Lower lobe of right lung (tissue), 2 donors: ENCODE data around the gene AHCYL1. TPM values are rescaled to one million over a fixed set of nuclear protein-coding genes. Genes with fewer than 3 reads are reported as not detected.

ENCODE experiments used
- ATAC-seq, 2 donors: fragments of 200-7000 bp; cut with Tn5 transposase; one replicate each; pipeline ENCODE4 v1.9.1; 2020 to 2022; ENCODE audit warnings: mild to moderate bottlenecking in 2 of 2, moderate library complexity in 2 of 2
- DNase-seq: peaks from one replicate; pipeline ENCODE4 v3.0.0-alpha.2; 2020
- H3K27ac ChIP-seq: fragments of 200-600 bp; one replicate; pipeline ENCODE4 v1.8.0; 2022
- H3K27me3 ChIP-seq: fragments of 200-600 bp; one replicate; pipeline ENCODE4 v1.8.0; 2022; ENCODE audit warnings: low read depth
- H3K36me3 ChIP-seq: fragments of 200-600 bp; one replicate; pipeline ENCODE4 v1.8.0; 2022; ENCODE audit warnings: mild to moderate bottlenecking
- H3K4me1 ChIP-seq: fragments of 200-600 bp; one replicate; pipeline ENCODE4 v1.8.0; 2022
- H3K4me3 ChIP-seq: fragments of 200-600 bp; one replicate; pipeline ENCODE4 v1.8.0; 2022; ENCODE audit warnings: mild to moderate bottlenecking
- H3K9me3 ChIP-seq: fragments of 200-600 bp; one replicate; pipeline ENCODE4 v1.8.0; 2022
- intact Hi-C: fragments of 100-400 bp; cut with DNase I; formaldehyde crosslinking; loops from one replicate; pipeline ENCODE4 v1.11.0; 2022
- total RNA-seq: library from RNA; stranded (reverse); fragmentation: NEBNext Ultra II Directional; extraction: Animal tissue kit (Norgen Biotek cat#: 25700); gene quantifications from one replicate; pipeline ENCODE4 v1.2.1, GENCODE V29; 2021
- TF ChIP-seq, protein P1 (sequence below): fragments of 200-600 bp; IDR thresholded peaks from one replicate; pipeline ENCODE4 v1.8.0; 2022; ENCODE audit warnings: antibody characterized with exemption, mild to moderate bottlenecking
- donor health status: DM: no; HTN: yes; CAD: no; lungs with severe emphysema.

AHCYL1 gene
- total RNA-seq, 1 donor from 2014 or later = 83.9 TPM

GRCh38 chr1:109979489-109980091 lies 5.0 kb upstream of the AHCYL1 start:
- H3K27ac ChIP-seq = peak overlapping the region; percentile 4
- no peak for DNase-seq
- H3K4me1 ChIP-seq = peaks cover 40% of the 10 kb centered on the region
- no peaks in the 10 kb centered on the region for H3K27me3 ChIP-seq
- no peak for ATAC-seq
- H3K36me3 ChIP-seq = no peaks in the 10 kb centered on the region
- TF ChIP-seq, protein P1, sequence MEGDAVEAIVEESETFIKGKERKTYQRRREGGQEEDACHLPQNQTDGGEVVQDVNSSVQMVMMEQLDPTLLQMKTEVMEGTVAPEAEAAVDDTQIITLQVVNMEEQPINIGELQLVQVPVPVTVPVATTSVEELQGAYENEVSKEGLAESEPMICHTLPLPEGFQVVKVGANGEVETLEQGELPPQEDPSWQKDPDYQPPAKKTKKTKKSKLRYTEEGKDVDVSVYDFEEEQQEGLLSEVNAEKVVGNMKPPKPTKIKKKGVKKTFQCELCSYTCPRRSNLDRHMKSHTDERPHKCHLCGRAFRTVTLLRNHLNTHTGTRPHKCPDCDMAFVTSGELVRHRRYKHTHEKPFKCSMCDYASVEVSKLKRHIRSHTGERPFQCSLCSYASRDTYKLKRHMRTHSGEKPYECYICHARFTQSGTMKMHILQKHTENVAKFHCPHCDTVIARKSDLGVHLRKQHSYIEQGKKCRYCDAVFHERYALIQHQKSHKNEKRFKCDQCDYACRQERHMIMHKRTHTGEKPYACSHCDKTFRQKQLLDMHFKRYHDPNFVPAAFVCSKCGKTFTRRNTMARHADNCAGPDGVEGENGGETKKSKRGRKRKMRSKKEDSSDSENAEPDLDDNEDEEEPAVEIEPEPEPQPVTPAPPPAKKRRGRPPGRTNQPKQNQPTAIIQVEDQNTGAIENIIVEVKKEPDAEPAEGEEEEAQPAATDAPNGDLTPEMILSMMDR = no peak
- H3K9me3 ChIP-seq = no peaks in the 10 kb centered on the region
- no peak overlapping the region for H3K4me3 ChIP-seq
- intact Hi-C loops = loop anchor here (5.0 to 10.0 kb wide), 2 partner anchors 65 to 202 kb away; partner anchors contain the start of gene CSF1

DNA sequence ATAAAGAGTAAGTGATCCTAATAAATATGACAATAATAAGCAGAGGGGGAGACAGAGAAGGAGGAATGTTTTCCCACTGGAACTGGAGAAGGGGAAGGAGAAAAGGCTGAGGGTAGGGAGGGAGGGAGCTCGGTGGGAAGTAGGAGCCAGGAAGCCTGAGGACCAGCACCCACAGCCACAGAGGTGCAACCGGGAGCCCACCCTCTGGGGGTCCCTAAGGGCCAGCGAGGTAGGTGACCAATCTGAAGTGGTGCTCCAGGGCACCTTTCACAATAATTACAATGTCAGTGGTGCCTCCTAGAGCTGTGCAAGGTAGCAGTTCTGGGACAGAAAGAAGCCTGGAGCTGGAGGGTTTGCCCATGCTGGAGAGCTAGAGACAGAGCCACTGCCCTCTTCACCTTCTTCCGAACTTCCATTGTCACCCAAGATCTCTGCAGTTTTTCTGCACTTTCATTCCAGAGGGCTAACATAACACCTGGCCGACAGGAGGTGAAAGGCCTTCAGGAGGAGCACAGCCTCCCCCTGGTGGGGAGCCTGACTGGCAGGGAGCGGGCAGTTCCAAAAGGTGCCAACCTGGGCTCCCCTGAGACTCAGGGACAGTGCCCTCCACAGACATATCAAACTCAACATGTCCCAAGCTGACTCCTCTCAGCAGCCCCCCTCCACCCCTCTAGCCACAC lies 4.1 kb upstream of the AHCYL1 start:
- H3K4me1 ChIP-seq = peaks cover 42% of the 10 kb centered on the region
- intact Hi-C loops = loop anchor here (5.0 kb wide), 1 partner anchor 203 kb away; no protein-coding TSS in a partner anchor
- H3K27ac ChIP-seq = no peak overlapping the region
- ATAC-seq (no peak), DNase-seq (peak; percentile 60)
- H3K9me3 ChIP-seq = no peaks in the 10 kb centered on the region
- H3K27me3 ChIP-seq = no peaks in the 10 kb centered on the region
- no peaks in the 10 kb centered on the region for H3K36me3 ChIP-seq
- TF ChIP-seq, protein P1 = peak; percentile 50
- H3K4me3 ChIP-seq = no peak overlapping the region

DNA sequence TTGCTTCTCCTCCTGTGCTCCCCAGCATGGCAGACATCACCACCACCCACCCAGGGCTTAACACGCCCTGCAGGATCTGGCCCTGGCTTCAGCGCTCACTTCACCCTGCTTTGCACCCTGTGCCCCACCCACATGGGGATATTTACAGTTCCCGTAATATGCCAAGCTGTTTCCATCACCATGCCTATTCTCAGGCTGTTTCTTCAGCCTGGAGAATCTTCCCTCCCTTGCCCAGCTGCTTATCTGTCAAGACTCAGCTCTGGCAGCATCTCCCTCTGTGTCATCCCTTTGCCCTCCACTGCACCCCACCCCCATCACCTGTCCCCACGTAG lies 3.6 kb upstream of the AHCYL1 start:
- peaks cover 47% of the 10 kb centered on the region for H3K4me1 ChIP-seq
- intact Hi-C loops = loop anchor here (5.0 kb wide), 1 partner anchor 204 kb away; no protein-coding TSS in a partner anchor
- no peak overlapping the region for H3K4me3 ChIP-seq
- no peaks in the 10 kb centered on the region for H3K36me3 ChIP-seq
- no peaks in the 10 kb centered on the region for H3K9me3 ChIP-seq
- H3K27me3 ChIP-seq = no peaks in the 10 kb centered on the region
- DNase-seq (no peak), ATAC-seq (no peak)
- H3K27ac ChIP-seq = no peak overlapping the region
- TF ChIP-seq, protein P1 = no peak

DNA sequence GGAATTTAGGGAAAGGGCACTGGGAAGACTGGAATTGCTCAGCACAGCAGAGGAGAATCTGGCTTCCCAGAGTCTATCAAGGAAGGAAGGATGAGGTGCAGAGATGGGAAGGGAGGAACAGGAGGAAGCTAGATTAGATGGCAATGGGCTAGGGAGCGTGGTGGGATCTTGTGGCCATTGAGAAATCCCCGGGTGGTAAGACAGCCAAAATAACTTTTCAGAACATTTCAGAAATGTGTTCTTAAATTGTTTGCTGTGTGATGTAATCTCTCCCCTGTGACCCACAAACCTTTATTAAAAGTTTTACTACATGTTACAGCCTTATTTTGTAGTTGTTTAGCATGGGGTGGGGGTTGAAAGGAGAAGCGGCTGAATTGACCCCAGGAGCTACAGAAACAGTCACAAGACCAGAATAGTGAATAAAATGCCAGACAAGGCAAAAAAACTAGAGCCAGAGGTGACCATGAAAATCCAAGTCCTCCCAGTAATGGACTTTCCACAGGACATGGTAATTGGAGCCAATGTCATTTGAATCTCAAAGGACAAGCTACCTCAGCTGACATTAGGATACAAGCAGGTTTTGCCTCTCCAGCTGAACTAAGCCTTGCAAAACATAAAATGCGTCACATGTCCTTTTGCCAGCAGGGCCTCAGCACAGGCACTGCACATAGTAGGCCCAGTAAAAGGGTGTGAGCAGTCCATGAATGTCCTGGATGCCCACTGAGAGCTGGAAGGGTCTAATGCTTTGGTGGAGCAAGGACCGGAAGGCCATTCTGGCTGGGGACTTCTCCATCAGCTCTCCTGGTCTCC lies 980 bp upstream of the AHCYL1 start:
- no peak for ATAC-seq
- Histone ChIP-seq H3K4me1 (peaks cover 71% of the 10 kb centered on the region), H3K27ac (peak overlapping the region; percentile 97), H3K4me3 (peak overlapping the region; percentile 85), H3K27me3 (no peaks in the 10 kb centered on the region), H3K36me3 (no peaks in the 10 kb centered on the region), H3K9me3 (no peaks in the 10 kb centered on the region)
- intact Hi-C loops = loop anchor here (5.0 kb wide), 1 partner anchor 206 kb away; no protein-coding TSS in a partner anchor
- no peak for DNase-seq
- TF ChIP-seq, protein P1 = no peak

DNA sequence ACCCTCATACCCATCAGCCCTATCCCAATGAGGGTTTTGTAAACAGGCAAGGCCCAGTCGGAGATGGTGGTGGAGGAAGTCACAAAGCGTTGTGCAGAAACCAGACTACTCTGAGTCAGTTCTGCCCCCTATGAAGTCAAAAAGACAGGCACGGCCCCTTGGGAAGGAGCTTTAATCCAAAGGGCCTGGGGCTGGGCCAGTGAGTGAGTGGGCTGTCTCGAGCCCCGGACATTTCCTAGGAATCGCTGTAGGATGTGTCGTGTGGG lies 442 bp upstream of the AHCYL1 start:
- DNase-seq = no peak
- Histone ChIP-seq H3K9me3 (no peaks in the 10 kb centered on the region), H3K27ac (peak overlapping the region; percentile 97), H3K27me3 (no peaks in the 10 kb centered on the region), H3K4me1 (peaks cover 71% of the 10 kb centered on the region), H3K36me3 (no peaks in the 10 kb centered on the region), H3K4me3 (peak overlapping the region; percentile 85)
- peak; percentile 0 to 2 for ATAC-seq
- intact Hi-C loops = loop anchor here (5.0 kb wide), 1 partner anchor 207 kb away; no protein-coding TSS in a partner anchor
- TF ChIP-seq, protein P1 = no peak
